ENCODE data around the gene PAM.
"Not testable (repeated sequence)": the region's sequence is repeated elsewhere in the genome, so short reads cannot be mapped to it uniquely, and the experiment has no call there.

The PAM gene

DNA sequence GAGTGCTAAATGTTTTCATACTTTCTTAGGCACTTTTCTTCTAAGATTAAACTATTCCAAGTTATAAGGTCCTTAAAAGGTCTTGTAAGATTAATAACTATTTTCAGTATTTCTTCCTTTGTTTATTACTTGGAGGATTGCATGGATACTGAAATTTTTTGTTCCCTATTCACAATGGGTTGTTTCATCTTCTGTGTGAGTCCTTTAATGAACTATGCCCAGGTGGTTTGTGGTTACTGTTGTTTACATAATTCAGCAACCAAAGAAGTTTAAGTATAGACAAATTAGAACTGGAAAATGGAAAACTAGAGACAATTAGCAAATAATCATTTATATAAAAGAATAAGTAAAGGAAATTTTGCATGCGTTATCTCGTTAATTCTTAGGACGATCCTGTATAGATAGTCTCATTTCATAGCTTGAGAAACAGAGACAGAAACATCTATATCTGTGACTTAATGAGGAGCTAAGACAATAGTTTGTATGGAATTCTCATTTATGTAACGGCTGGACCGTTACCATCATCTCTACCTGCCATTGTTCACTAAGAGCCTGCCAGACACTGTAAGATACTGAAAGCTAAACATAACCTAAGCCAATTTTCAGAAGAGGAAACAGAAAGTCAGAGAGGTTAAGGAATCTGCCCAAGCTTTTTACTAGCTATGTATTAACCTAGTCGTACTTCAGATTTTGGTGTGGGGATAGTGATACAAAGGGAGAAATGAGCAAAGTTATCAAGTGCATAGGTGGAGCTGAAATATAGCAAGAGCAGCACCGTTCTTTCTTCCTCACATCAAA, 148.2 kb downstream of the PAM start:
- DNase-seq, result no peak

DNA sequence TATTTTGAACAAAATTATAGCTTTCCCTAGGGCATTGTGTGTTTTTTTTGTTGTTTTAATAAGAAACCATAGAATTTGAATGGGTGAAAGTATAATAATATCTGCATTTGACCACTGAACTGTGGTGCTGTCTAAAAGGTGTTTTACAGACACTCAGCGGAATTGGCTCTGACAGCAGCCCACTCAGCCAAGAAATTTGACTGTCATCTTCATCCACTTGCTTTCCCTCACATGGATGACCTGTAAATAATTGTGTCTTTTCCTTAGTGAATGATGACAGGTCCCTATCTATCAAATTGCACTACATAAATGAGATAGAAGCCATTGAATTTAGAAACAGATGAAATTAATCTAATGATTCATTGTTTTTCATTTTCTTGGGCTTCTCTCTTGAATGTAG, 150.0 kb downstream of the PAM start:
- DNase-seq, result no peak

- not testable (repeated sequence) for DNase-seq
Measured at GRCh38 chr5:102907099-102907498, 152.0 kb downstream of the PAM start.

GRCh38 chr5:102910240-102911226, 155.4 kb downstream of the PAM start:
- no peak for DNase-seq

GRCh38 chr5:102911973-102912372, 156.9 kb downstream of the PAM start:
- no peak for DNase-seq

DNA sequence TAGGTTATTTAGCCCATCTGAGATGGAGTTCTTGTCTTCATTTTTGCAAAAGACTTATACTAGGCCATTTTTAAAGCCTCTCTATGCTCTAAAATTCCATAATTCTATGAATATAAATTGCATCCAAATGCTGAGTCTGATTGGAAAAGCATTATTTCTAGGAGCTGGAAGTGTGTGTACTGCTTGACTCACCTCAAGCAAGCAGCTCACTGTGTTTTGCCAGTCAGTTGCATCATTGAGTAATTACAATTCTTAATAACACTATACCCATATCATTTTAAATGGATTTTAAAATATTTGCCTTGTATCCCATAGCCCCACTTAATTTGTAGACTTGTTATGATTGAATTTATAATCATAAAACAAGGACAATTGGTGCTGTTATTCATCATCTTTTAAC, 161.0 kb downstream of the PAM start:
- no peak for DNase-seq

DNA sequence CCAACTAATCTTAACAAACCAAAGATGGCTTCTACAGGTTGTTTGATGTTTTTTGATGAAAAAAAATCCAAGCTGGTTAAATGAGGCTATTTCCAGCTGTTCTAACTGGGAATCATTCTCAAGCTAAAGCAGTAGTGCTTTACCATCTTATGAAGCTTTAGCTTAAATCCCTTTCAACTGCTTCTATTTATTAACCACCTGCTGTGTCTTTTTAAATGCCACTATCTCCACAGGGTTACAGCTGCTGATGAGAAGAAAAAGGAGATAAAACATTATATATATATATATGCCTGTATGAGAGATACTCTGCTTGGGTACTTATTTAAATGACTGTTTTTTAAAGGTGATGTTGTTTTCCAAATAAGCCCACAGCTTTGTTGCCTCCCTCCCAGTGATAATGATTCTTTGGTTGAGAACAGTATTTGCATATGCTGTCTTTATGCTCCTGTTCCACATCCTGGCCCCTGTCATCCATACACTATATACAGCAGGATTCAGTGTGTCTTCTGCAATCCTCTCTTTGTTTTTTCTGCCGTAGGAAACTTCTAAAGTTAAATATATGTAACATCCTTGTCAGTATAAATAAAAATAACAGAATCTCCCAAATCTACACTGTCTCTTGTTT, 164.0 kb downstream of the PAM start:
- DNase-seq, result no peak

GRCh38 chr5:102920762-102921161, 165.7 kb downstream of the PAM start:
- DNase-seq, result no peak

- no peak for DNase-seq
Measured at GRCh38 chr5:102921341-102922044, 166.4 kb downstream of the PAM start.

DNA sequence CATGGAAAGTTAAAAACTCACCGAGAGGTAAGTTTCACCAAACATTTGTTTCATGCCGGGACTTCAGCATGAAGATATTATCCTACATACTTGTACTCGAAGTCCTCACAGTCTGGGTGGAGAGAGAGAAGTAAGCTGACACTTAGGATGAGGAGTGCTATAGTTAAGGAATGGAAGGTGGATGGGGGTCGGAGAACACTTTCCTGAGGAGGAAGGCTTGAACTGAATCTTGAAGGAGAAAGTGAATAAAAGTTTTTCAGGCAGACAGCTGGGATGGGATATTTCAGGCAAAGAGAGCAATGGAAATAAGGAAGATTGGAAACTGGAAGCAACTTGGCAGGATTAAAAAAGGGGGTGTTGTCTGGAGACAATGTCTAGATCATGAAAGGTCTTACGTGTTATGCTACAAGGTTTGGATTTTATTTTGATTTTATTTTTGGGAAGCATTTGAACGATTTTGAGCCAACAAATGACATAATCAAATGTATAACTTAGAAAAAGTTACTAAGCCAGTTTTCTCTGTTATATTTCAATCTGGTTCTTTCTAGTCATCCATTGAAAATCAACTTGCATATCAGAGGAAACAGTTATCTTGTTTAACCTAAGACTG, 167.1 kb downstream of the PAM start:
- no peak for DNase-seq

GRCh38 chr5:102922799-102923477, 167.8 kb downstream of the PAM start:
- DNase-seq, result no peak

- no peak for DNase-seq
Measured at GRCh38 chr5:102924963-102925362, 169.9 kb downstream of the PAM start.

DNA sequence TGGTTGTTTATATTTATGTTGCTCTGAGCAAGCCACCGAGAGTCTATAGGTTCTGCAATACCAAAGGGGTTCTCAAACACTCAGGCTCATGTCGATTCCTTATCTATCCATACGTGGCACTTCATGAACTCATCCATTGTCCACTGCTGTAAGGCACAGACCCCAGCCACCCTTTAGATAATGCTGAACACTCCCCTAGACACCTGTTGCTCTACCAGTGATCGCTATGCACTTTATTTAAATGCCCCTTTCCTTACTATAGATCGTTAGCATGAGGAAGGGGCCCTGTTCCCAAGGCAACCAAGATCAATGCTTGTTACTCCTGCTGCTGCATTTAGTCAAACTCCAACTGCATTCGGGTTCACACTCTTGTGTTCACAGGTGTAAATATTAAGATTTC, 171.9 kb downstream of the PAM start:
- no peak for DNase-seq

DNA sequence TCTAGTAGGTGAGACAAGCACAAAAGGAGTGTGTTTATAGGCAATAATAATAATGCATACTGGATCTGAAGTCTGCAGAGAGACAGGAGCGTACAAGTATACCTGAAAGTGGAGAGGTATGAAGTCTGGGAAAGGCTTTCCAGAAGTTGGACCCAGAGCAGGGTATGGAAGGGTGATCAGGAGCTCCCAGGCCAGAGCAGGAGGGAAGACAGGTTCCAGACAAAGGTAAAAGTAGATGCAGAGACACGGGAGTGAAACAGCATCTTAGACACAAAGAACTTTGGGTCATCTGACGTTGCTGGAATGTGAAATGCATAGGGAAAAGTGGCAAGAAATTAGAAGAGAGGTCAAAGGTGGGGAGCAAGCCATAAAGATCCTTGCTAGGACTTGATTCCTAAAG, 175.1 kb downstream of the PAM start:
- DNase-seq, result no peak

DNA sequence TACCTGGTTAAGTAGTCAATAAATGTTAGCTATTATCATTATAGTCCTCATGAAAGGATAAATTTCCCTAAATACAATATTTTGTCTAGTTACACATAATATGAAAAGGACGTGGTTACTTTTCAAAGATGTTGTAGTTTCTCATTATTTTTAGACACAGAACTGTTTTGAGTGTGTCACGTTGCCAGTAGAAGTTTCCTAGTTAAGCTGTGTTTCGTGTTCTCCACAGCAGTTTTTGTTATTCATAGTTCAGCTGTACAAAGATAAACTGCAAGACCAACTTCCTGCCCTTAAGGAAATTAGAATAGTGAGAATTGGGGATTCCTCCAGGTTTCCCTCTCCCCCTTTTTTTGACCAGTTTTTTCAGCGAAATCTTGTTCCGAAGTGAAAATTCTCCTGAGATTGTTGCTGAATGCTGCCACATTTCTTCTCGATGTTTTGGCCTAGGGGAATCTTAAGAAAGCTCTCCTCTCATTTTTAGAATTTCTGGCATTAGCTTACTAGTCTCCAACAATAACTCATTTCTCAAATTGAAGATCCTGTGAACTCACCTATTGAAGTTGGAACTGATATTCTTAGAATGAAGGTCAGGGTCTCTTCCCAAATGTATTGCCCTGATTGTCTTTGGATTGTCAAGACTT, 176.1 kb downstream of the PAM start:
- DNase-seq, result no peak

DNA sequence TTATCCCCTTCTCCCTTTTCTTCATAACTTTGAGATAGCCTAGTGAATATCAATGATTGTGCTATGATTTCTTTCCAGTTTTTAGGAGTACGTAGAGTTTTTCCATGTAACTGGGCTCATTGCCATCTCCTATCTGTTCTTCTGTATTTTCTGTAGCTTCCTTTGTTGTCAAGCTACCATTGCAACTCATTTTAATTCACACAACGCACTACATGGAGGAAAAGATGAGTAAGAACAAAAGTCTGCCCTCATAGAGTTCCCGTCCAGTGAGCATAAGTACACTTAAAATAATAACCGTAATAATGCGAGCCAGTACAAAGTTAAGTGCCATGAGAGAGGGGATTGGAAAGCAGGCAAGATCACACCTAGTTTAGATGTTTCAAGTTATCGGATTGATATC, 177.7 kb downstream of the PAM start:
- DNase-seq, result no peak

DNA sequence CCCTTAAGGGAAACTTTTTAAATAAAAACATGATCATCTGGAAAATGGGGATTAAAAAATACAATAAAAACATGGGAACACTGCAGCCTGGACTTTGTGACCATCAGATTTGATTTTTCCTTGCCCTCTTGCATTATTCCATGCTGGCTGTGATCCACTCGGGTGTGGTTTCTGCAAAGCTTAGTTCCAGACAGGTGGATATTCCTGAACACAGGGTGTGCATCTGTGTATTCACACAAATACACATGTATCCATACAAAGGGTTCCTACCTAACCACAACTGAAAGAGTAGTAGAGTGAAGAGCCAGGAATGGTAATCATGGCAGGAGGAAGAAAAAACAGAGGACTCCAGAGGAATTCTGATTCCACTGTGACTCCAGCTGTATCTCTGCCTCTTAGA, 178.2 kb downstream of the PAM start:
- no peak for DNase-seq

GRCh38 chr5:102933721-102934459, 178.8 kb downstream of the PAM start:
- no peak for DNase-seq

DNA sequence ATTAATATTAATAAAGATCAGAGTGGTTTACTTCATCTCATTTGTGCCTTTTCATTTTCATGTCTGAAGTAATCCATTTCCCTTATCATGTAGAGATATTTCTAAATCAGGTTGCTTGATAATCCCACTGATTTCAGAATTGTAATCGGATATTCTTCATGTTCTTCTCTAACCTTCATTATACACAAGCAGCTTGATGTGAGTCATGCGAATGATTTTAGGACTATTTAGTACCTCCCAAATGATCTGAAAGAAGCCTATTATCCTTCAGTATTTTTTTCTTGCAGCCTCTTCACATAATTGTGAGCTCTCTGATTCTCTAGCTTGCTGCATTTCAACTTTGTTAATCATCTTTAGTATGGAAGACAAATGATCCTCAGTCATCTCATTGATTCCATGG, 182.8 kb downstream of the PAM start:
- no peak for DNase-seq

DNA sequence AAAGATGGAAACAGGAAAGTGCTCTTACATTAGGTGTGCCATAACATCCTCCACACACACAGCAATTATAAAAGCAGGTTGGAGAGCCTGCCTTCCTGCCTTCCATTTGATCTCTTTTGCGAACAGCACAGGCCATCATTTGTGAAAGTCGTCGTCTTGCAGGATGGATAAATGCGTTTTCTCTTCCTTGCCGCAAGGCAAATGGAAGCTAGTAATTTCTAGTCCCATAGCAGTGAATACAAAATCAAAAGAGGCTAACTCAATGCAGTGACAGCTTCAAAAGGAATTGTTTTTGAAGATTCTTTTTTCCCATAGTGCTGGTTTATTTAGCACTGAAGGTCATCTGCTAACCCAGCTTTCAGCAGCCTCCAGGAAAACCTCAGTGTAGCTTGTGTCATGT, 186.0 kb downstream of the PAM start:
- DNase-seq, result no peak

- DNase-seq, result no peak
Measured at GRCh38 chr5:102946414-102946813, 191.3 kb downstream of the PAM start.
